ENCODE measurements around the gene TLE7.

The TLE7 gene

GRCh38 chr16:71409011-71409775 is 32.7 kb downstream of the TLE7 start:
- H3K9me3 ChIP-seq (ENCODE audit: control insufficient read depth, low read length): no peaks in the 10 kb centered on the region
- H3K9ac ChIP-seq: no peak overlapping the region
- no peaks in the 10 kb centered on the region for H3K79me2 ChIP-seq
- no peak overlapping the region for H2AFZ ChIP-seq
- no peak overlapping the region for H3K4me3 ChIP-seq (ENCODE audit: low read depth, low read length)
- H3K27me3 ChIP-seq (ENCODE audit: control insufficient read depth, insufficient read depth, low read length): no peaks in the 10 kb centered on the region
- no peak overlapping the region for H3K4me2 ChIP-seq (ENCODE audit: low read length)
- no peak for TF ChIP-seq CTCF (IDR thresholded peaks at IDR 0.05)
- H3K27ac ChIP-seq: no peak overlapping the region
- no peaks in the 10 kb centered on the region for H3K36me3 ChIP-seq (ENCODE audit: control insufficient read depth, insufficient read depth, low read length)
- H3K4me1 ChIP-seq: no peaks in the 10 kb centered on the region

GRCh38 chr16:71408536-71408935 is 33.3 kb downstream of the TLE7 start:
- Histone ChIP-seq H3K4me2 (ENCODE audit: low read length) (no peak overlapping the region), H3K27me3 (ENCODE audit: control insufficient read depth, insufficient read depth, low read length) (no peaks in the 10 kb centered on the region), H3K27ac (no peak overlapping the region), H3K36me3 (ENCODE audit: control insufficient read depth, insufficient read depth, low read length) (no peaks in the 10 kb centered on the region), H3K9me3 (ENCODE audit: control insufficient read depth, low read length) (no peaks in the 10 kb centered on the region), H3K9ac (no peak overlapping the region), H3K4me3 (ENCODE audit: low read depth, low read length) (no peak overlapping the region), H3K4me1 (no peaks in the 10 kb centered on the region), H3K79me2 (no peaks in the 10 kb centered on the region), H2AFZ (no peak overlapping the region)
- TF ChIP-seq CTCF (IDR thresholded peaks at IDR 0.05): no peak

DNA sequence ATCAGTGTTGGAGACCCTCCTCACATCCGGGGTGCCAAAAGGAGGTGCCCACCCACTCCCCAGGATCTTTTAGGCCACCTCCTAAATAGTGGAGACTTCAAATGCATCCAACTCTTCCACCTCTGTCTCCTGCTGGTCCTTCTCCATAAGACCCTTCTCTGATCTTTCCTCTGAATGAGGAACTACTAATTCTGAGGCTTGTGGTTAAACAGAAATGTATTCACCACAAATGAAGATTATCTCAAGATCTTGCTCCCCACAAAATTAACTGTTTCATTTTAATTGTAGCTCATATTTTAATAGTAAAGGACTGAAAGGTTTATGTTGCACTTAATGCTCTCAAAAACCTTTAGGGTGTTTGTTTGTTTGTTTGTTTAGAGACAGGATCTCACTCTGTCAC is 34.1 kb downstream of the TLE7 start:
- H3K9ac ChIP-seq: no peak overlapping the region
- no peak for TF ChIP-seq CTCF (IDR thresholded peaks at IDR 0.05)
- no peaks in the 10 kb centered on the region for H3K9me3 ChIP-seq (ENCODE audit: control insufficient read depth, low read length)
- H3K4me2 ChIP-seq (ENCODE audit: low read length): no peak overlapping the region
- no peak overlapping the region for H3K4me3 ChIP-seq (ENCODE audit: low read depth, low read length)
- H3K27ac ChIP-seq: no peak overlapping the region
- H3K27me3 ChIP-seq (ENCODE audit: control insufficient read depth, insufficient read depth, low read length): no peaks in the 10 kb centered on the region
- no peak overlapping the region for H2AFZ ChIP-seq
- no peaks in the 10 kb centered on the region for H3K79me2 ChIP-seq
- no peaks in the 10 kb centered on the region for H3K36me3 ChIP-seq (ENCODE audit: control insufficient read depth, insufficient read depth, low read length)
- no peaks in the 10 kb centered on the region for H3K4me1 ChIP-seq

DNA sequence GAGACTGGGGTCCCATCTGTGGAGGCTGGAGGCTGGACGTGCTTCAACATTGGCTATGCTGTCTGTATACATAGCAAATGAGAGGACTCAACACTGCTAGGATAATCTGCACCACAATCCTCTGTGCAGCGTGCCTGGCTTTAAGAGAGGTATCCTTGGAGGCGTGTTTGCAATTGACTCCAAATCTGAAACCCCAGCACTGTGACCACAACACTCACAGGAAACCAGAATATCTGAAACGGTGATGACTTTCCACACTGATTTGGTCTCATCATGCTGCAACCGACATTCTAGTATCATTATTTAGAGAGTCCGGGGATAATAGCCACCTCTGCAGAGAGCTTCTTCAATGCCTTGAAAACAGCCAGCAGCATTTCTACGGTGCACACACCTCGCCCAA is 35.1 kb downstream of the TLE7 start:
- Histone ChIP-seq H2AFZ (no peak overlapping the region), H3K79me2 (no peaks in the 10 kb centered on the region), H3K36me3 (ENCODE audit: control insufficient read depth, insufficient read depth, low read length) (no peaks in the 10 kb centered on the region), H3K9ac (no peak overlapping the region), H3K4me3 (ENCODE audit: low read depth, low read length) (no peak overlapping the region), H3K27ac (no peak overlapping the region), H3K4me2 (ENCODE audit: low read length) (no peak overlapping the region), H3K9me3 (ENCODE audit: control insufficient read depth, low read length) (no peaks in the 10 kb centered on the region), H3K27me3 (ENCODE audit: control insufficient read depth, insufficient read depth, low read length) (no peaks in the 10 kb centered on the region), H3K4me1 (no peaks in the 10 kb centered on the region)
- TF ChIP-seq CTCF (IDR thresholded peaks at IDR 0.05): no peak

GRCh38 chr16:71406316-71406715 is 35.5 kb downstream of the TLE7 start:
- Histone ChIP-seq H3K4me2 (ENCODE audit: low read length) (no peak overlapping the region), H3K36me3 (ENCODE audit: control insufficient read depth, insufficient read depth, low read length) (no peaks in the 10 kb centered on the region), H3K9me3 (ENCODE audit: control insufficient read depth, low read length) (no peaks in the 10 kb centered on the region), H3K4me3 (ENCODE audit: low read depth, low read length) (no peak overlapping the region), H3K79me2 (no peaks in the 10 kb centered on the region), H3K27me3 (ENCODE audit: control insufficient read depth, insufficient read depth, low read length) (no peaks in the 10 kb centered on the region), H3K4me1 (no peaks in the 10 kb centered on the region), H2AFZ (no peak overlapping the region), H3K9ac (no peak overlapping the region), H3K27ac (no peak overlapping the region)
- no peak for TF ChIP-seq CTCF (IDR thresholded peaks at IDR 0.05)

Data from parathyroid adenoma (tissue), 2 donors.